ENCODE measurements around the gene ANKRD65.
"Not testable (repeated sequence)": the region's sequence is repeated elsewhere in the genome, so short reads cannot be mapped to it uniquely, and the experiment has no call there.

- TF ChIP-seq, protein P1, sequence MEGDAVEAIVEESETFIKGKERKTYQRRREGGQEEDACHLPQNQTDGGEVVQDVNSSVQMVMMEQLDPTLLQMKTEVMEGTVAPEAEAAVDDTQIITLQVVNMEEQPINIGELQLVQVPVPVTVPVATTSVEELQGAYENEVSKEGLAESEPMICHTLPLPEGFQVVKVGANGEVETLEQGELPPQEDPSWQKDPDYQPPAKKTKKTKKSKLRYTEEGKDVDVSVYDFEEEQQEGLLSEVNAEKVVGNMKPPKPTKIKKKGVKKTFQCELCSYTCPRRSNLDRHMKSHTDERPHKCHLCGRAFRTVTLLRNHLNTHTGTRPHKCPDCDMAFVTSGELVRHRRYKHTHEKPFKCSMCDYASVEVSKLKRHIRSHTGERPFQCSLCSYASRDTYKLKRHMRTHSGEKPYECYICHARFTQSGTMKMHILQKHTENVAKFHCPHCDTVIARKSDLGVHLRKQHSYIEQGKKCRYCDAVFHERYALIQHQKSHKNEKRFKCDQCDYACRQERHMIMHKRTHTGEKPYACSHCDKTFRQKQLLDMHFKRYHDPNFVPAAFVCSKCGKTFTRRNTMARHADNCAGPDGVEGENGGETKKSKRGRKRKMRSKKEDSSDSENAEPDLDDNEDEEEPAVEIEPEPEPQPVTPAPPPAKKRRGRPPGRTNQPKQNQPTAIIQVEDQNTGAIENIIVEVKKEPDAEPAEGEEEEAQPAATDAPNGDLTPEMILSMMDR (IDR thresholded peaks at IDR 0.05 in 2 of 3, conservative IDR thresholded peaks at IDR 0.05 in 1 of 3; ENCODE audit: borderline replicate concordance in 1 of 3, insufficient read depth in 1 of 3, low read depth in 2 of 3, low read length in 2 of 3) = not testable (repeated sequence)
- TF ChIP-seq MAX (IDR thresholded peaks at IDR 0.05); EZH2 (IDR thresholded peaks at IDR 0.05); ZFX (IDR thresholded peaks at IDR 0.05); POLR2A (IDR thresholded peaks at IDR 0.05; ENCODE audit: borderline replicate concordance, extremely low read depth, insufficient read depth, insufficient read length); CBX3 (IDR thresholded peaks at IDR 0.05; ENCODE audit: low read depth); POLR2AphosphoS5 (IDR thresholded peaks at IDR 0.05; ENCODE audit: low read depth, low read length); TCF7L2 (IDR thresholded peaks at IDR 0.05; ENCODE audit: borderline replicate concordance, extremely low read depth, insufficient read depth, insufficient read length); ZNF274 (IDR thresholded peaks at IDR 0.05; ENCODE audit: low read depth, low read length); EZH2phosphoT487 (IDR thresholded peaks at IDR 0.05; ENCODE audit: borderline replicate concordance); JUND (IDR thresholded peaks at IDR 0.05): not testable (repeated sequence)
- TF ChIP-seq, protein P2, sequence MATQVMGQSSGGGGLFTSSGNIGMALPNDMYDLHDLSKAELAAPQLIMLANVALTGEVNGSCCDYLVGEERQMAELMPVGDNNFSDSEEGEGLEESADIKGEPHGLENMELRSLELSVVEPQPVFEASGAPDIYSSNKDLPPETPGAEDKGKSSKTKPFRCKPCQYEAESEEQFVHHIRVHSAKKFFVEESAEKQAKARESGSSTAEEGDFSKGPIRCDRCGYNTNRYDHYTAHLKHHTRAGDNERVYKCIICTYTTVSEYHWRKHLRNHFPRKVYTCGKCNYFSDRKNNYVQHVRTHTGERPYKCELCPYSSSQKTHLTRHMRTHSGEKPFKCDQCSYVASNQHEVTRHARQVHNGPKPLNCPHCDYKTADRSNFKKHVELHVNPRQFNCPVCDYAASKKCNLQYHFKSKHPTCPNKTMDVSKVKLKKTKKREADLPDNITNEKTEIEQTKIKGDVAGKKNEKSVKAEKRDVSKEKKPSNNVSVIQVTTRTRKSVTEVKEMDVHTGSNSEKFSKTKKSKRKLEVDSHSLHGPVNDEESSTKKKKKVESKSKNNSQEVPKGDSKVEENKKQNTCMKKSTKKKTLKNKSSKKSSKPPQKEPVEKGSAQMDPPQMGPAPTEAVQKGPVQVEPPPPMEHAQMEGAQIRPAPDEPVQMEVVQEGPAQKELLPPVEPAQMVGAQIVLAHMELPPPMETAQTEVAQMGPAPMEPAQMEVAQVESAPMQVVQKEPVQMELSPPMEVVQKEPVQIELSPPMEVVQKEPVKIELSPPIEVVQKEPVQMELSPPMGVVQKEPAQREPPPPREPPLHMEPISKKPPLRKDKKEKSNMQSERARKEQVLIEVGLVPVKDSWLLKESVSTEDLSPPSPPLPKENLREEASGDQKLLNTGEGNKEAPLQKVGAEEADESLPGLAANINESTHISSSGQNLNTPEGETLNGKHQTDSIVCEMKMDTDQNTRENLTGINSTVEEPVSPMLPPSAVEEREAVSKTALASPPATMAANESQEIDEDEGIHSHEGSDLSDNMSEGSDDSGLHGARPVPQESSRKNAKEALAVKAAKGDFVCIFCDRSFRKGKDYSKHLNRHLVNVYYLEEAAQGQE (IDR thresholded peaks at IDR 0.05; ENCODE audit: low read depth) = not testable (repeated sequence)
Measured at GRCh38 chr1:1450616-1451015, 29.5 kb upstream of the ANKRD65 start.
